HFFc6 (cell line): ENCODE results near the gene ECE1. TPM values are rescaled to one million over a fixed set of nuclear protein-coding genes. Genes with fewer than 3 reads are reported as not detected.

ENCODE experiments used
- DNase-seq: peaks from one replicate; pipeline ENCODE4 v3.0.0-alpha.2; 2018
- H3K27ac Mint-ChIP-seq: 2 replicates; pipeline ENCODE4 v1.8.0; 2020; ENCODE audit warnings: mild to moderate bottlenecking, mixed read lengths
- H3K27me3 Mint-ChIP-seq: 2 replicates; pipeline ENCODE4 v1.8.0; 2021; ENCODE audit warnings: mild to moderate bottlenecking, moderate library complexity, mixed read lengths; ENCODE audit not compliant: insufficient read depth
- H3K36me3 Mint-ChIP-seq: 2 replicates; pipeline ENCODE4 v1.8.0; 2021; ENCODE audit warnings: low read depth, mixed read lengths
- H3K4me1 Mint-ChIP-seq: 2 replicates; pipeline ENCODE4 v1.8.0; 2020; ENCODE audit warnings: low read depth, mixed read lengths
- H3K4me3 Mint-ChIP-seq: 2 replicates; pipeline ENCODE4 v1.8.0; 2020; ENCODE audit warnings: mild to moderate bottlenecking, moderate library complexity, mixed read lengths
- H3K9me3 Mint-ChIP-seq: 2 replicates; pipeline ENCODE4 v1.8.0; 2020; ENCODE audit warnings: mild to moderate bottlenecking, mixed read lengths
- total RNA-seq, 6 experiments: library from RNA; stranded (reverse); fragmentation: NEBNext Ultra II Directional; extraction: Animal tissue kit (Norgen Biotek cat#: 25700); gene quantifications; 2 replicates in 1 of 6; 3 replicates in 5 of 6; pipeline ENCODE4 v1.2.3, GENCODE V29; 2021
- TF ChIP-seq, protein P1 (sequence below): fragments of 200-600 bp; sonication (generic); IDR thresholded peaks from 2 replicates; pipeline ENCODE4 v1.5.0; 2021; ENCODE audit warnings: antibody characterized with exemption, mild to moderate bottlenecking

The ECE1 gene
- total RNA-seq, 6 experiments from 2014 or later: 116 to 134 (median 124) TPM

DNA sequence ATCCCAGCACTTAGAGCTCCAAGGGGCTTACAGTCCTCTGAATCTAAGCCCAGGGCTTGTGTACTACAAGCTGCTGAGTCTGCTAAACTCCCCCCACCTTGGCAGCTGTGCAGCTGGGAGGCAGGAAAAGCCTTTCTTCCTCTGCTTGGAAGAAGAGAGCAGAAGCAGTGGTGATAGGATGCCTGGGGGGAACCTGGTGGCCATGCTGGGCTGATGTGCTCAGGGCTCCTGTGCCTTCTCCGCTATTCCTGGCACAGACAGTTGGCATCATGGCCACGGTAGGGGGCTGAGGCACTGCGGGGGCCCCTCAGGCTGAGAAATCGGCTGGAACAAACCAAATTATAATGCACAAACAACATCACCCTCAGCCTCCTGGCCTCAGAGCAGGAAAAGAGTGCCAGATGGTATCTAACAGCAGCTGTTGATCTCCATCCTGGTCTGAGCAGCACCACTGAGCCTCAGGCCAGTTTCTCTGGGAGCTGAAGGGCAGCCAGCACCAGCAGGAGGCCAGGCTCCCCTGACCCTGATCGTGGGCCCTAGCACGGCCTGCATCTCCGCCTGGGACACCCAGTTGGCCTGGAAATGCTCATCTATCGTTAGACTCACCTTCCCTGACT is 35.8 kb downstream of the ECE1 start:
- no peaks in the 10 kb centered on the region for H3K9me3 Mint-ChIP-seq
- H3K4me1 Mint-ChIP-seq: peaks cover 21% of the 10 kb centered on the region
- DNase-seq: no peak
- no peak overlapping the region for H3K4me3 Mint-ChIP-seq
- H3K27ac Mint-ChIP-seq: peak overlapping the region; percentile 82; the same call in 1 of the 2 replicates
- TF ChIP-seq, protein P1, sequence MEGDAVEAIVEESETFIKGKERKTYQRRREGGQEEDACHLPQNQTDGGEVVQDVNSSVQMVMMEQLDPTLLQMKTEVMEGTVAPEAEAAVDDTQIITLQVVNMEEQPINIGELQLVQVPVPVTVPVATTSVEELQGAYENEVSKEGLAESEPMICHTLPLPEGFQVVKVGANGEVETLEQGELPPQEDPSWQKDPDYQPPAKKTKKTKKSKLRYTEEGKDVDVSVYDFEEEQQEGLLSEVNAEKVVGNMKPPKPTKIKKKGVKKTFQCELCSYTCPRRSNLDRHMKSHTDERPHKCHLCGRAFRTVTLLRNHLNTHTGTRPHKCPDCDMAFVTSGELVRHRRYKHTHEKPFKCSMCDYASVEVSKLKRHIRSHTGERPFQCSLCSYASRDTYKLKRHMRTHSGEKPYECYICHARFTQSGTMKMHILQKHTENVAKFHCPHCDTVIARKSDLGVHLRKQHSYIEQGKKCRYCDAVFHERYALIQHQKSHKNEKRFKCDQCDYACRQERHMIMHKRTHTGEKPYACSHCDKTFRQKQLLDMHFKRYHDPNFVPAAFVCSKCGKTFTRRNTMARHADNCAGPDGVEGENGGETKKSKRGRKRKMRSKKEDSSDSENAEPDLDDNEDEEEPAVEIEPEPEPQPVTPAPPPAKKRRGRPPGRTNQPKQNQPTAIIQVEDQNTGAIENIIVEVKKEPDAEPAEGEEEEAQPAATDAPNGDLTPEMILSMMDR: no peak
- peaks cover 18% of the 10 kb centered on the region for H3K36me3 Mint-ChIP-seq
- no peaks in the 10 kb centered on the region for H3K27me3 Mint-ChIP-seq

DNA sequence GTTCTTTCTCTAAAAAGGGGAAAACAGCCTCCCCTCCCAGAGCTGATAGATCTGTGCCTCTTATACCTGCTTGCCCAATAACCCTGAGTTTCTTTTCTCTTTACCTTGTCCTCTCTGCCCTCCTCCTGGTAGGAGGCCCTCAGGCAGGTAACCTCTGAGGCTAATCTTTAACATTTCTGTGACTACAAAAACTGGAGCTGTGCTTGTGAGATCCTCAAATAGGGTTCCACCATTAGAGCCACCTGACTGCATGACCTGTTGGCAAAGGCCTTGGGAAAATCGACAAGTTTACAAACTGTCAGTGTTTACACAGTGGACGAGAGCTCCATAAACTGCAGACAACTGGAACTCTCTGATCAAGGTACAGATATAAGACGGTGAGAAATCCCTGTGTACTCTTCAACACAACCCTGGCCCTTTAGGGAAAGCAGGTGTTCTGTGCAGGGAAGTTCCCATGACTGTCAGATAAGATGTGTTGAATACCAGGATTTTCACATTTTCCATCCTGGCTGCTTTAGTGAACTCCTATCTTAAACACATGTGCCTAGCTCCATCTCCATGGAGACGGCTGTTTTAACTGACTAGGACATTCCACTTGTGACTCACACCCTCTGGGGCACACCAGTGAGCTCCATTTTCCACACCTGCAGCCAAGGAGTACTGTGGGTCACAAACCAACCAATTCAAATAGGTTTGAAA is 38.3 kb downstream of the ECE1 start:
- H3K4me3 Mint-ChIP-seq: no peak overlapping the region

DNA sequence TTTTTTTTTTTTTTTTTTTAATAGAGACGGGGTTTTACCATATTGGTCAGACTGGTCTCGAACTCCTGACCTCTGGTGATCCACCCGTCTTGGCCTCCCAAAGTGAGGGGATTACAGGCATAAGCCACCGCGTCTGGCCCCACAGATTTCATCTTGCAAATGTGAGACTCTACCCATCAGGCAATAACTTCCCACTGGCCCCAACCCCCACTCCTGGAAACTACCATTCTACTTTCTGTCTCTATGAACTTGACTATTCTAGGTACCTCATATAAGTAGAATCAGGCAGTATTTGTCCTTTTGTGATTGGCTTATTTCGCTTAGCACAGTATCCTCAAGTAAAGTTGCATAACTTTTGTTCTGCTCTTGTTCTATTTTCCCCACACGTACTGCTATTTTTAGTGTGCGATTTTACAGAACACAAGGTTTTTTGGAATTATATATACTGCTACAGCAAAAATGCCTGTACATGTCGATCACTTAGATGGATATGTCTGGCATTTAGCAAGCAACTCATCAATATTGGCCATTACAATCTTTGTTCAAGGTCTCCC is 40.2 kb downstream of the ECE1 start:
- TF ChIP-seq, protein P1: no peak
- H3K27me3 Mint-ChIP-seq: no peaks in the 10 kb centered on the region
- H3K27ac Mint-ChIP-seq: 0 out of 2 replicates have a peak overlapping the region, but pooled peaks have one; percentile 7
- peaks cover 22% of the 10 kb centered on the region for H3K36me3 Mint-ChIP-seq
- H3K4me3 Mint-ChIP-seq: no peak overlapping the region
- DNase-seq: no peak
- H3K9me3 Mint-ChIP-seq: no peaks in the 10 kb centered on the region
- H3K4me1 Mint-ChIP-seq: peaks cover 15% of the 10 kb centered on the region

More for the DNA sequence above, 38.3 kb downstream of the ECE1 start:
- Mint-ChIP-seq H3K36me3 (peaks cover 17% of the 10 kb centered on the region), H3K9me3 (no peaks in the 10 kb centered on the region), H3K4me1 (peaks cover 21% of the 10 kb centered on the region), H3K27ac (peak overlapping the region; percentile 96), H3K27me3 (no peaks in the 10 kb centered on the region)
- TF ChIP-seq, protein P1: no peak
- peak; percentile 97 for DNase-seq

DNA sequence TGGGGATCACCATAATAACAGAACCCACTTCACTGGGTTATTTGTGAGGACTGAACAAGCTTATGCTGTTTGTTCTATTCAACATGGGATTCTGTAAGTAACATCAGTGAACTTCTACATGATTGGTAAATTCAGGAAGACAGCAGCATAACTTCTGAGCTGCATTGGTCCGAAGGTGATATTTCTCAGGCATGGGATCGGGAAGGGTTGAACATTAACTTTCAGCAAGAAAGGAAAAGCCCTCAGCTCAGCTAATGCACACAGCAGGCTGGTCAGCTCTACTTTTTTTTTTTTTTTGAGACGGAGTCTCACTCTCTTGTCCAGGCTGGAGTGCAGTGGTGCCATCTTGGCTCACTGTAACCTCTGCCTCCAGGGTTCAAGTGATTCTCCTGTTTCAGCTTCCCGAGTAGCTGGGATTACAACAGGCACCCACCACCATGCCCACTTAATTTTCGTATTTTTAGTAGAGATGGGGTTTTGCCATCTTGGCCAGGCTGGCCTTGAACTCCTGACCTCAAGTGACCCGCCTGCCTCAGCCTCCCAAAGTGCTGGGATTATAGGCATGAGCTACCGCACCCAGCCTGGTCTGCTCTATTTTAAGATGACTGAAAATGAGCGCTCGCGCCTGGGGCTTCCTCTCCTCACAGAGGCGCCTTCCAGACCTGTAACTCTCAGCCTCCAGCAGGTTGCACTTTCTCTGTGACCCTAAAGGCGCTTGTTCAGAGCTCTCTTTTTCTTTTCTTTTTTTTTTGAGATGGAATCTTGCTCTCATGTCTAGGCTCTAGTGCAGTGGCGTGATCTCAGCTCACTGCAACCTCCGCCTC is 42.2 kb downstream of the ECE1 start:
- H3K27ac Mint-ChIP-seq: peak overlapping the region; percentile 8; the same call in 1 of the 2 replicates
- no peak for DNase-seq
- H3K27me3 Mint-ChIP-seq: no peaks in the 10 kb centered on the region

More for the DNA sequence above, 42.2 kb downstream of the ECE1 start:
- H3K9me3 Mint-ChIP-seq: no peaks in the 10 kb centered on the region
- H3K4me1 Mint-ChIP-seq: peaks cover 20% of the 10 kb centered on the region
- H3K36me3 Mint-ChIP-seq: peaks cover 24% of the 10 kb centered on the region
- no peak overlapping the region for H3K4me3 Mint-ChIP-seq
- TF ChIP-seq, protein P1: no peak
